GM19193 (cell line): ENCODE data around the gene GSTA5.

Experiments used
- POLR2A ChIP-seq: IDR thresholded peaks from 4 replicates; pipeline ENCODE4 v1.6.1; 2011; ENCODE audit not compliant: insufficient read depth, insufficient read length; ENCODE audit errors: extremely low read depth

Gene GSTA5

DNA sequence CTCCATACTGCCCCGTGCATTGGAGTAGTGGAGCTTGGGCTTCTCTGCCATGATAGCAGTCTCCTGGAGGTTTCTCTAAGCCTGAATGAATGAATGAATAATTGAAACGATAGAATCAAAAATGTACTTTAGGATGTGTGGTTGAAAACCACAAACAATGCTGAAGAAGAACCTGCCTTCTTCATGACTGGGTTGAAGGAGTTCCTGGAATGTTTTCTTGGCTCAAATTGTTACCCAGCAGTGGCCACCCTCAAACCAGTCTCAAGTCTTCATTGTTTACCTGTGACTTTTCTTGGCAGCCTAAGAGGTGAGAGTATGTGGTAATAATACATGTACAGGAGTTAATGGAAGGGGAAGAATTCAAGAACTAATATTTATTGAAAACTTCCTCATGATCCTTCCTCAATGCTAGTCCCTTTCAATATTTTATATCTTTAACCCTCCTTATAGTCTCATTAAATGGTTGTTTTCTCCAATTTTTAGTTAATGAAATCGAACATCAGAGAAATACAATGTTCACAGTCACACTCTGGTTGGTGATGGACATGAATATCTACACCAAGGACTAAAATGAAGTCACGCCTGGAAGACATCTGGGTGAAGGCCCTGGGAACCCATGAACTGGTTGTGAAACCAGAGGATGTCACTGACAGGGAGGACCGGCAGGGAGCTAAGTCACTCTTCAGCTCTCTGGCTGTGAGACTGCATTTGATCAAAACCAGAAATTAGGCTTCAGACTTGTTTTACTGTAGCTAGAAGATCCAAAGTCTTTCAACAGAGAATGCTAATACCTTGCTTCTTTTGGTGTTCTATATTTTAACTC is at the start of gene GSTA5:
TSS of gene GSTA5 (minus strand) at position 51 of the 823 bp plus-strand sequence.
- no peak for TF ChIP-seq POLR2A

DNA sequence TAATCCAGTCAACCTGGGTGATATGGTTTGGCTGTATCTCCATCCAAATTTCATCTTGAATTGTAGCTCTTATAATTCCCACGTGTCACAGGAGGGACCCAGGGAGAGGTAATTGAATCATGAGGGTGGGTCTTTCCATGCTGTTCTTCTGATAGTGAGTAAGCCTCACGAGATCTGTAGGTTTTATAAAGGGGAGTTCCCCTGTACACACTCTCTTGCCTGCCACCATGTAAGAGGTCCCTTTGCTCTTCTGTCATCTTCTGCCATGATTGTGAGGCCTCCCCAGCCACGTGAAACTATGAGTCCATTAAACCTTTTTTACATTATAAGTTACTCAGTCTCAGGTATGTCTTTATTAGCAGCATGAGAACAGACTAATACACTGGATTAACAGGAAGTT is 49.4 kb upstream of the GSTA5 start:
- TF ChIP-seq POLR2A, result no peak

DNA sequence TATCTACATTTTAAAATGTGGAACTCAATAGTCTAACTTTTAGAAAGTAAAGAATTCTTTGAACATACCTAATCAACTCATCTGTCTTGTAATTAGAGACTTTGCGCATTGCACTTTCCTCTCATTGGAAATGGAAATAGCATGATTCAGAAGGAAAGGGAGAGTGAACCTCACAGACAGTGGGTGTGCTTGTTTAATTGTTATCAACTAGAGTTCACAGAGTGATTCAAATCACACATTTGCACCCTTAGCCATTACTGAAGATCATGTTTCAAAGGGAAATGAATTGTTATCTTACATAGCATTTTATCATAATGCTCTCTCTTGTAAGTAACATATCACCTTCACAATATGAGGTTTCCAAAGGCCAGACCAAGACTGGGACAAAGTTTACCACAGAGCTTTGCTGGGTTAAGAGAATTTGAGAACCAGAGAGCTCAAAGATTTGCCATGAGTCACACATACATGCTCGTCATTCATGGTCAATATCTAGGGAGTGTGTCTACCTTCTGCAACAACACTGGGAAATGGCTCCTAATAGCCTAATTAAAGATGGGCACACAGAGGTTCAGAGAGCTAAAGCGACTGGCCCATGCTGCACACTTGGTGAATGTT is 47.4 kb upstream of the GSTA5 start:
- TF ChIP-seq POLR2A, result no peak

DNA sequence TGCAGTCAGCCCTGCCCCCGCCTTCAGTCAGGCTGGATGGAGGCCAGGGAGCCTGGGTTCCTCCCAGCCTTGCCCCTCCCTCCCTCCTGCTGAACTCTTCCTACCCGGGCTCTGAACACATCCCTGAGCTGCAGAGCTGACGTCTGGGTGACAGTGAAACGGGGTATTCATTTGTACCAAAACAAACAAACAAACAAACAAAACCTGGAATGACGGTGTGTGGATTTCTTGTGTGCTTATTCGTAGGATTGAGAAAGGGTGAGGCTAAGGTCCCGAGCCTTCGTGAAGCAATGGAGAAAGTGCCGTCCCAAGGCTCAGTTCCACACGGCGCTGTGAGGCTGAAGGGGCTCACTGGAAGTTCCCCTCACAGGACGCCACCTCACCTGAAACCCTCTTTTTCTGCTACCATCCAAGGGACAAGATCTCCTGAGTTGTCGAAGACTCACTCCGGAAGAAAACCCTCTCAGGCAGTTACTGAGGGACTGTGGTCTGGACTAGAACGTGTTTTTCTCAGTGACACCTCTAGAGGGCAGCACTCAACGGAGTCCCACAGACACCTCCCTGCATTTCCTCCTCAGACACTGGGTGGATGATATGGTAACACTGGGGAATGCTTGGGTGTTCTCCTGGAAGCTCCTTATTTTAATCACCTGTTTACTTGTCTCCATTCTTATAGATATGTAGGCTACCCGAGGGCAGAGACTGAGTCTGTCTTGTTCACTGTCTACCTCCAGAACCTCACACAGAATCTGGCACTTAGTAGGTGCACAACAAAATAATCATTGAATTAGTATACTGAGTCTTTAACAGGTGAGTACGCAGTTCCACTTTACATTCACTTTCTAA is 41.6 kb upstream of the GSTA5 start:
- no peak for TF ChIP-seq POLR2A

DNA sequence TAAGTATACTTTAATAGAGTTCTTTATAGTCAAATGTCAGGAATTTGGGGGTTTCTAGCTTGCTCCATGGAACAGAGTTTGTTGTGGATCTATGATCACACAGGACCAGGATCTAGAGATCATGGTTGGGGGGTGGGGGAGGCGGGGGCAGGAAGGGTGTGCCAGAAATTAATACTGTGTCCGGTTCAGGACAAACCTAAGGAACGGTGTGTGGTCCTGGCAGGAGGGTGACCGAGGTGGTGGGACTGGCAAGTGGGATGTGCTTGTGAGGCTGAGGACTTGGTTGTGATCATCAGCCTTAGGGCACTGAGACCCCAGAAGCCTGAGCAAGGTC is 41.0 kb upstream of the GSTA5 start:
- no peak for TF ChIP-seq POLR2A

DNA sequence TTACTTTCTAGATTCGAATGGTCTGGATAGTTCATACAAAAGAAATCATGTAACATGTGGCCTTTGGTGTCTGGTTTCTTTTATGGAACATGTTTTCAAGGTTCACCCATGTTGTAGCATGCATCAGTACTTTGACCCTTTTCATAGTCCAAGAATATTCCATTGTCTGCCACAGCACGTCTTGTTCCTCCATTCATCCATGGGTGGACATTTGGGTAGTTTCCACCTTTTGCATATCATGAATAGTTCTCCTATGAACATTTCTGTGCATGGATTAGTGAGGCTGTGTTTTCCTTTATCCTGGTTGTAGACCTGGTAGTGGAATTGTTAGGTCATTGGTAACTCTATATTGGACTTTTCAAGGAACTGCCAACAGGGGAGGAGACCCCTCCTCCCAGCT is 37.2 kb upstream of the GSTA5 start:
- no peak for TF ChIP-seq POLR2A

DNA sequence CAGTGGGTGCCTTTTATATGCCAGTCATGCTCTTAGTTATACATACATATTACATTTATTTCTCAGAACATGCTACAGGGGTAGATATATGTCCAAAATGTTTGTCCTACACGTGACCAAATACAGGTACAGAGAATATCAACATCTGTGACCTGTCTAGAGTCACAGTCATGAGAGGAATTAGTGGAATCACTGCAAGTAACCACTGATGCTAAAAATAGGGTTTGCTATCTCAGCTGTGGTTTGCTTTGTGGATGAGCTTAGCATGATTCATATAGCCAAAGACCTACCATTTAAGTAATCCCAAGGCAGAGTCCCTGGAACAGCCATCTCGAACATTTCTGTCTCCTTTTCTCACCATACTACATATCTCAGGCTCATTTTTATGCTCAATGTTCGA is 36.6 kb upstream of the GSTA5 start:
- TF ChIP-seq POLR2A, result no peak

DNA sequence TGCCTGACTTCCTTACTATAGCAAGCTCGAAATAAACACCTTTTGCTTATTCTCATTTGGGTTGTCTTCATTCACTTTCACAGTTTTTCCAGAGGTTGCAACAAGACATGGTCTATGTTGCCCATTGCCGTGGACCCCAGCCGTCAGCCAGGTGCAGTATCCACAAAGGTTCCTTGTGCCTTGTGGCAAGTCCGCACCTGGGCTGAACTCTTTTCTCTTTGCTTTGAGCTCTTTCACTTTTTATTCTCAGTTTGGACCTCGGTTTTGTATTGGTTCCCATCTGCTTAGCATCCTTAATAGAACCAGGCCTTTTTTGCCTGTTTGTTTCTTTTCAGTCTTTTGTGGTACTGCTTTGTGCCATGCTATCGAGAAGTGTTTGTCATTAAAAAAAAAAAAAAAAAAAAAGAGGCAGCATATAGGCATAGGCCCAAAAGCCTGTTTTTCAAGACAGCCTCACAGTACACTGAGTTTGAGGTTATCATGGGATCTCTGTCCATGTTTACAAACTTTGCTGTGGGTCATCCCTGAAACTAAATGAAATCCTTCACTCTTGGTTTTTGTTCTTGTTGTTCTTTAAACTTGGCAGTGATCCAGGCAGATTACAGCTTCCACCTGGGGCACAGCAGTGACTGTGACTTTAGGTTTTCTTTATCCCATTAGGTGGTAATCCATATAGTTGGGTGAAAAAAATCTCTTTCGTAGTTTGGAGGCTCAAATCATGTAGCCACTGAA is 35.6 kb upstream of the GSTA5 start:
- TF ChIP-seq POLR2A, result no peak

DNA sequence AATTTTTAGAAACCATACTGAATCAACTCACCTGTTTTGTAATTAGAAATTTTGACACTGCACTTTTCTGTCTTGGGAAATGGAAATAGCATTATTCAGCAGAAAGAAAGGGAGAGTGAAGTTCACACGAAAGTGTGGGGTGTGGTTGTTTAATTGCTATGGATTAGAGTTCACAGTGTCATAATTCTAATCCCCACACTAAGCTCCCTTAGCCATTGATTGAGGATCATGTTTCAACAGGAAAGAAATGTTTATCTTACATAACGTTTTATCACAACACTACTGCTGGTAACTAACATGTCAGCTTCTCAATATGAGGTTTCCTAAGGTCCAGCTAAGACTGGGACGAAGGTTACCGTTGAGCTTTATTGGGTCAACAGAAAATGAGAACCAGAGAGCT is 31.4 kb upstream of the GSTA5 start:
- no peak for TF ChIP-seq POLR2A

DNA sequence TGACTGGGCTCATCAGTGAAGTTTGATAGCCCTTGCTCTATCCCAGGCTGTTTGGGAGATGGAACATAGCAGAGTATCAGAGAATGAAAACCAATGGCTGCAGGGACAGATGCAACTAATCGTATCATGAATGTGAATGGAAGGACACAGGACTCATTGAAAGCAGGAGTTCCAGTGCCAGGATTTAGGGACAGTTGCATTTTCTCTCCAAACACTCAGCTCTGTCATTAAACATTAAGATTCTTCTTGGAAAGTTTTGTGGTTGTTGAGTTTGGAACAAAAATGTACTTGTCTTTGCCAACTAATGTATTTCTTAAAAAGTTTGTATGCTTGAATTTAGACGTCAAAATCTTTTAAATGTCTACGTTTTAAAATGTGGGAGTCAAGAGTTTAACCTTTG is 31.0 kb upstream of the GSTA5 start:
- TF ChIP-seq POLR2A, result no peak

DNA sequence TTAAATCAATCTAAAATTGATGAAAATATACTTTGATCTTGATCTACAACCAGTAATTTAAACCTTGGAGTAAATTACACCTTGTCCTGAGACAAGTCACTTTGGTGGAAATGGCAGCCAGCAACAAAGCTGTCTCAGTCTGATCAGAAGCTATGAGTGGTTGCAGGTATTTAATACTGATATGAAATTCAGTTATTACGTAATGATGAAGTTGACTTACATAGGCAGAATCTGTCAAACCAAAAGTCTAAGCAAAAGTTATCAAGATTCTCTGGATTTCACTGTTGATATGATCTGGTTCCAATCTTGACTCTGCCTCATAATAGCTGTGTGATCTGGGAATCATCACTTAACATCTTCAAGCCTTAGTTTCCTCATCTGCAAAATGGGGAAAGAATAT is 27.6 kb upstream of the GSTA5 start:
- TF ChIP-seq POLR2A, result no peak

DNA sequence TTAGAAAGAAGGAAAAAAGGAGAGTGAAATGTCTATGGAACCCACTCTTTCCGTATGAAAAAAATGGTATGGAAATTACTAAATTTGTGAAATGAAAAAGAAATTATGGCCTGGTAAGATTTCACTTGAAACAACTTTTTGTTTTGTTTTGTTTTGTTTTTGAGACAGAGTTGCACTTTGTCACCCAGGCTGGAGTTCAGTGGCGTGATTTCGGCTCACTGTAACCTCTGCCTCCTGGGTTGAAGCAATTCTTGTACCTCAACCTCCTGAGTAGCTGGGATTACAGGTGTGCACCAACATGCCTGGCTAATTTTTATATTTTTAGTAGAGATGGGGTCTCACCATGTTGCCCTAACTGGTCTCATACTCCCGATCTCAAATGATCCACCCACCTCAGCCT is 17.8 kb upstream of the GSTA5 start:
- no peak for TF ChIP-seq POLR2A

DNA sequence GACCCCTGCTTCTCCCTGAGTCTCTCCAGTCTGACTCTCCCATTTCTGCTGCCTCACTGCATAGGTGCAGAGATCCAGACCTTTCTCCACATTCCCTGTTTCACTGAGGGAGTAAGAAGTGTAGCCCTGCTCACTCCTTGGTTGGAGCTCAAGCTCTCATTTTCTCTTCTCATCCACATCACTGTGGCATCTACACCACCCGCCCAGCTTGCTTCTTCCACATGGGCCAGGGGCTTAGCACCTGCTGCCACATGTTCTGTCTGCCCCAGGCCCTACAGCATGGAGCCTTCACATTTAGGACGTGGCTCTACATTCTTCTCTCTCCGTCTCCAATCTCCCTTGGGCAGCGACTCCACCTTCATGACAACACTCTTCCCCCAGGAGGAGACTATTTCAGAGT is 8.5 kb upstream of the GSTA5 start:
- TF ChIP-seq POLR2A, result no peak

DNA sequence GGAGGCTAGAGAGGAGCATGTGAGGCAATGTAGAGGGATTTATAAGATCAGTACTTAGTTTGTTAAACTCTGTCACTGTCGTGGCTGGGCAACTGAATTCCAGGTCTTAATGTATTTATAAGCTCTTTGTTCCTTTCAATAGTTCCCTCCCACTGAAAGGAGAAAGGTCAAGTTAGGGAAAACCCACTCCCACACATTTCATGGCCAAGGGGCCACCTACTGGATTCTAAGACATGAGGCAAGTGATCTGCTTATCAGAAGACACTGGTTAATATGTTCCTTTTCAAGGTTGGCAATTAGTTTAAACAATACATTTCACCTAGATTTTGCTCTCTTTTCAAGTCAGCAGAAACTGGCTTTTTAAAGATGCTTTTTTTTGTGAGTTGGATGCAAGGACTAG is 5.4 kb upstream of the GSTA5 start:
- no peak for TF ChIP-seq POLR2A

DNA sequence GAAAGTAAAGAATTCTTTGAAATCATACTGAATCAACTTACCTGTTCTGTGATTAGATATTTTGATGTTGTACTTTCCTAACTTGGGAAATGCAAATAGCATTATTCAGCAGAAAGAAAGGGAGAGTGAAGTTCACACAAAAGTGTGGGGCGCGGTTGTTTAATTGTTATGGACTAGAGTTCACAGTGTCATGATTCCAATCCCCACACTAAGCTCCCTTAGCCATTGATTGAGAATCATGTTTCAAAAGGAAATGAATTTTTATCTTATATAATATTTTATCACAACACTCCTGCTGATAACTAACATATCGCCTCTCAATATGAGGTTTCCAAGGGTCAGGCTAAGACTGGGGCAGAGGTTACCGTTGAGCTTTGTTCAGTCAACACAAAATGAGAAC is 3.0 kb upstream of the GSTA5 start:
- no peak for TF ChIP-seq POLR2A

DNA sequence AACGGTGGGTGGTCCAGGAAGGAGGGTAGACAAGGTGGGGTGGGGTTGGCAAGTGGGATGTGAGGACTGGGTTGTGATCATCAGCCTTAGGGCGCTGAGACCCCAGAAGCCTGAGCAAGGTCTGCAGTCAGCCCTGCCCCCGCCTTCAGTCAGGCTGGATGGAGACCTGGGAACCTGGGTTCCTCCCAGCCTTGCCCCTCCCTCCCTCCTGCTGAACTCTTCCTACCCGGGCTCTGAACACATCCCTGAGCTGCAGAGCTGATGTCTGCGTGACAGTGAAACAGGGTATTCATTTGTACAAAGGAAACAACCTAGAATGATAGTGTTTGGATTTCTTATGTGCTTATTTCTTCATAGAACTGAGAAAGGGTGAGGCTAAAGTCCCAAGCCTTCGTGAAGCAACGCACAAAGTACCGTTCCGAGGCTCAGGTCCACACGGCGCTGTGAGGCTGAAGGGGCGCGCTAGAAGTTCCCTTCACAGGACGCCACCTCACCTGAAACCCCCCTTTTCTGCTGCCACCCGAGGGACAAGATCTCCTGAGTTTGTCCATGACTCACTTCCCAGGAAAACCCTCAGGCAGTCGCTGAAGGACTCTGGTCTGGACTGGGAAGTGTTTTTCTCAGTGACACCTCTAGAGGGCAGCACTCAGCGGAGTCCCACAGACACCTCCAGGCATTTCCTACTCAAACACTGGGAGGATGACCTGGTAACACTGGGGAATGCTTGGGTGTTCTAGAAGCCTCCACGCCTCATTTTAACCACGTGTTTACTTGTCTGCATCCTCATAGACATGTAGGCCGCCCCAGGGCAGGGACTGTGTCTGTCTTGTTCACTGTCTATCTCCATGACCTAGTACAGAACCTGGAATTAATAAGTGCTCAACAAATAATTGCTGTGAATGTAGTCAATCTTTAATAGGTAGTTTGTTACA is 1.2 kb downstream of the GSTA5 start:
- no peak for TF ChIP-seq POLR2A
